Measurements from ENCODE around the gene ACTC1. TPM values are rescaled to one million over a fixed set of nuclear protein-coding genes. Genes with fewer than 3 reads are reported as not detected.

ACTC1 gene
- total RNA-seq, 2 experiments from 2014 or later = not detected

GRCh38 chr15:34820110-34820509 lies 24.8 kb upstream of the ACTC1 start:
- no peaks in the 10 kb centered on the region for H3K36me3 Mint-ChIP-seq (ENCODE audit: low read depth)
- H3K27me3 ChIP-seq (ENCODE audit: control insufficient read depth in 1 of 2, insufficient read depth in 2 of 2, low read length in 2 of 2) = peaks cover 4 to 5% of the 10 kb centered on the region in 2 experiments
- H3K4me1 Mint-ChIP-seq (ENCODE audit: low read depth) = no peaks in the 10 kb centered on the region
- TF ChIP-seq, protein P1, sequence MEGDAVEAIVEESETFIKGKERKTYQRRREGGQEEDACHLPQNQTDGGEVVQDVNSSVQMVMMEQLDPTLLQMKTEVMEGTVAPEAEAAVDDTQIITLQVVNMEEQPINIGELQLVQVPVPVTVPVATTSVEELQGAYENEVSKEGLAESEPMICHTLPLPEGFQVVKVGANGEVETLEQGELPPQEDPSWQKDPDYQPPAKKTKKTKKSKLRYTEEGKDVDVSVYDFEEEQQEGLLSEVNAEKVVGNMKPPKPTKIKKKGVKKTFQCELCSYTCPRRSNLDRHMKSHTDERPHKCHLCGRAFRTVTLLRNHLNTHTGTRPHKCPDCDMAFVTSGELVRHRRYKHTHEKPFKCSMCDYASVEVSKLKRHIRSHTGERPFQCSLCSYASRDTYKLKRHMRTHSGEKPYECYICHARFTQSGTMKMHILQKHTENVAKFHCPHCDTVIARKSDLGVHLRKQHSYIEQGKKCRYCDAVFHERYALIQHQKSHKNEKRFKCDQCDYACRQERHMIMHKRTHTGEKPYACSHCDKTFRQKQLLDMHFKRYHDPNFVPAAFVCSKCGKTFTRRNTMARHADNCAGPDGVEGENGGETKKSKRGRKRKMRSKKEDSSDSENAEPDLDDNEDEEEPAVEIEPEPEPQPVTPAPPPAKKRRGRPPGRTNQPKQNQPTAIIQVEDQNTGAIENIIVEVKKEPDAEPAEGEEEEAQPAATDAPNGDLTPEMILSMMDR (IDR thresholded peaks at IDR 0.05) = no peak
- H3K4me1 ChIP-seq (ENCODE audit: insufficient read depth, low read length) = no peaks in the 10 kb centered on the region
- no peaks in the 10 kb centered on the region for H3K9me3 ChIP-seq (ENCODE audit: control insufficient read depth in 1 of 2, insufficient read depth in 1 of 2, low read length in 2 of 2)
- no peak overlapping the region for H3K4me3 Mint-ChIP-seq
- no peak overlapping the region for H3K27ac ChIP-seq (ENCODE audit: low read depth in 1 of 2, low read length in 2 of 2)
- H3K27me3 Mint-ChIP-seq = peaks cover 59% of the 10 kb centered on the region
- ChIA-PET CTCF (no interaction called here), POLR2A (no interaction called here)
- DNase-seq (no peak), ATAC-seq (ENCODE audit: poor library complexity) (no peak)
- intact Hi-C loops (cut with DNase I, micrococcal nuclease) = no loop called here
- no peak overlapping the region for H3K27ac Mint-ChIP-seq
- H3K9me3 Mint-ChIP-seq = no peaks in the 10 kb centered on the region
- no peaks in the 10 kb centered on the region for H3K36me3 ChIP-seq (ENCODE audit: insufficient read depth, low read length)
- H3K4me3 ChIP-seq (ENCODE audit: low read length) = no peak overlapping the region

DNA sequence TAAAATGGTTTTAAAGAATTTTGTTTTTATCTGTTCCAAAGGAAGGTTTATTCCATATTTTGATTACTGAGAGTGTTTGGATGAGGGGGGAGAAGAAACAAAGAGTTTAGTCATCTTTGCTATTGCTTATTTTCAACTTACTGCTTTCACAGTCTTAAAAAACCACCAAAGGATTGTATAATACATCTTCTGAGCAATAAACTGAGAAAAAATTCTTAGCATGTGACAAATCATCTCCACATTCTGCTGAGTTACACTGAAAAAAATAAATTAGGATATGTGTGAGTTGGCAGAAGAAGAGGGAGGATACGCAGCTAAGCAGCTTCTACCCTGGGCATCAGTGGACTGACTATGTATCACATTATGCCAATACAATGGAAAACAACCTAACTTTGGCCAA lies 23.2 kb upstream of the ACTC1 start:
- Histone ChIP-seq H3K4me3 (ENCODE audit: low read length) (no peak overlapping the region), H3K9me3 (ENCODE audit: control insufficient read depth in 1 of 2, insufficient read depth in 1 of 2, low read length in 2 of 2) (no peaks in the 10 kb centered on the region), H3K27me3 (ENCODE audit: control insufficient read depth in 1 of 2, insufficient read depth in 2 of 2, low read length in 2 of 2) (peaks cover 0 to 5% of the 10 kb centered on the region in 2 experiments), H3K27ac (ENCODE audit: low read depth in 1 of 2, low read length in 2 of 2) (no peak overlapping the region), H3K4me1 (ENCODE audit: insufficient read depth, low read length) (no peaks in the 10 kb centered on the region), H3K36me3 (ENCODE audit: insufficient read depth, low read length) (no peaks in the 10 kb centered on the region)
- no peaks in the 10 kb centered on the region for H3K36me3 Mint-ChIP-seq (ENCODE audit: low read depth)
- ATAC-seq (ENCODE audit: poor library complexity) (no peak), DNase-seq (no peak)
- no peak overlapping the region for H3K27ac Mint-ChIP-seq
- H3K4me1 Mint-ChIP-seq (ENCODE audit: low read depth) = no peaks in the 10 kb centered on the region
- no peak overlapping the region for H3K4me3 Mint-ChIP-seq
- POLR2A ChIA-PET = no interaction called here
- CTCF ChIA-PET = no interaction called here
- H3K27me3 Mint-ChIP-seq = peaks cover 53% of the 10 kb centered on the region
- H3K9me3 Mint-ChIP-seq = no peaks in the 10 kb centered on the region
- intact Hi-C loops (cut with DNase I, micrococcal nuclease) = no loop called here
- TF ChIP-seq, protein P1 (IDR thresholded peaks at IDR 0.05) = no peak

- POLR2A ChIA-PET = no interaction called here
- Mint-ChIP-seq H3K4me3 (no peak overlapping the region), H3K36me3 (ENCODE audit: low read depth) (no peaks in the 10 kb centered on the region), H3K4me1 (ENCODE audit: low read depth) (no peaks in the 10 kb centered on the region), H3K9me3 (no peaks in the 10 kb centered on the region), H3K27ac (no peak overlapping the region), H3K27me3 (peaks cover 52% of the 10 kb centered on the region)
- Histone ChIP-seq H3K4me1 (ENCODE audit: insufficient read depth, low read length) (no peaks in the 10 kb centered on the region), H3K27me3 (ENCODE audit: control insufficient read depth in 1 of 2, insufficient read depth in 2 of 2, low read length in 2 of 2) (peaks cover 0 to 6% of the 10 kb centered on the region in 2 experiments), H3K27ac (ENCODE audit: low read depth in 1 of 2, low read length in 2 of 2) (no peak overlapping the region), H3K9me3 (ENCODE audit: control insufficient read depth in 1 of 2, insufficient read depth in 1 of 2, low read length in 2 of 2) (no peaks in the 10 kb centered on the region), H3K4me3 (ENCODE audit: low read length) (no peak overlapping the region), H3K36me3 (ENCODE audit: insufficient read depth, low read length) (no peaks in the 10 kb centered on the region)
- TF ChIP-seq, protein P1 (IDR thresholded peaks at IDR 0.05) = no peak
- no peak for DNase-seq
- CTCF ChIA-PET = no interaction called here
- intact Hi-C loops (cut with DNase I, micrococcal nuclease) = no loop called here
- no peak for ATAC-seq (ENCODE audit: poor library complexity)
Observed at GRCh38 chr15:34815836-34816235, 20.5 kb upstream of the ACTC1 start.
